Adrenal gland (tissue), 12 donors: Measurements from ENCODE around the gene SP110. TPM values are rescaled to one million over a fixed set of nuclear protein-coding genes. Genes with fewer than 3 reads are reported as not detected.

ENCODE experiments used
- DNase-seq, 7 donors: peaks; one replicate each; pipeline ENCODE4 v3.0.0-alpha.2; 2019 to 2020
- H3K27ac ChIP-seq, 5 donors: fragments of 200-600 bp; sonication (generic) in 4 of 5; 1 replicate in 3 of 5; 2 replicates in 2 of 5; pipeline versions ENCODE4 v1.5.1 to v1.8.0; 2016 to 2020; ENCODE audit warnings: mild to moderate bottlenecking in 1 of 5
- H3K27me3 ChIP-seq: fragments of 200-600 bp; 2 replicates; pipeline ENCODE4 v1.8.0; 2021
- H3K36me3 ChIP-seq, 2 donors: fragments of 200-600 bp; replicated peaks in 1 of 2; 1 replicate in 1 of 2; 2 replicates in 1 of 2; pipeline versions ENCODE4 v1.5.1 to v1.8.0; 2018 to 2022
- H3K4me1 ChIP-seq, 2 donors: fragments of 200-600 bp; replicated peaks in 1 of 2; 1 replicate in 1 of 2; 2 replicates in 1 of 2; pipeline versions ENCODE4 v1.5.1 to v1.8.0; 2018 to 2021
- H3K4me3 ChIP-seq, 4 donors: fragments of 200-600 bp; sonication (generic) in 3 of 4; one replicate each; pipeline ENCODE4 v1.5.1; 2016 to 2018
- H3K9me3 ChIP-seq, 3 donors: fragments of 200-600 bp; sonication (generic) in 1 of 3; replicated peaks in 1 of 3; 1 replicate in 2 of 3; 2 replicates in 1 of 3; pipeline versions ENCODE4 v1.5.1 to v1.8.0; 2016 to 2021
- CTCF ChIP-seq, 6 experiments: fragments of 450-650 bp in 4 of 6; fragments of 200-600 bp in 2 of 6; sonication (generic) in 1 of 6; IDR thresholded peaks; 1 replicate in 5 of 6; 2 replicates in 1 of 6; pipeline versions ENCODE4 v1.5.1 to v1.8.0; 2016 to 2021; ENCODE audit warnings: antibody characterized with exemption in 6 of 6, mild to moderate bottlenecking in 2 of 6, moderate library complexity in 1 of 6
- POLR2A ChIP-seq, 2 donors: fragments of 450-650 bp; IDR thresholded peaks; one replicate each; pipeline ENCODE4 v1.6.1; 2017; ENCODE audit warnings: antibody characterized with exemption in 2 of 2, mild to moderate bottlenecking in 2 of 2, moderate library complexity in 1 of 2
- WGBS, 4 donors: extraction: QIAGEN DNeasy Blood & Tissue Kit in 2 of 4; methylation state at CpG; one replicate each; pipeline versions ENCODE4 v1.1.5 to v1.1.7; 2013 to 2017; 5-methylcytosine and 5-hydroxymethylcytosine counted together
- intact Hi-C, 2 donors: fragments of 100-400 bp; cut with DNase I; formaldehyde crosslinking; loops; one replicate each; pipeline versions ENCODE4 v1.14.1 to v1.15.0; 2022 to 2023
- polyA plus RNA-seq, 3 donors: library from polyadenylated mRNA; stranded (reverse); fragments of 200-250 nt in 2 of 3; fragments of 350-450 nt in 1 of 3; fragmentation: Illumina TruSeq in 1 of 3; extraction: RNeasy Lipid Tissue Mini Kit (QIAGEN cat#74804) in 1 of 3; gene quantifications; one replicate each; pipeline ENCODE4 v1.2.3, GENCODE V29; 2013 to 2014
- total RNA-seq, 9 donors: library from RNA; depleted of rRNA in 4 of 9; stranded (reverse); fragments of >200 nt in 4 of 9; fragments of 120-200 nt in 1 of 9; fragmentation: NEBNext Ultra II Directional in 1 of 9; extraction: Animal tissue kit (Norgen Biotek cat#: 25700) in 1 of 9; gene quantifications; one replicate each; pipeline versions ENCODE4 v1.1.0 to v1.2.4, GENCODE V29; 2013 to 2023
- donor health status: healthy with polysubstance abuse.
- donor health status: Bipolar disorder and iron deficiency.
- donor health status: DM: yes; HTN: yes; CAD: no.
- donor health status: DM: no; HTN: no; CAD: no.
- donor health status: DM: no; HTN: no; CAD: no.
- donor health status: DM: yes; HTN: yes; CAD: no.

SP110 gene
- total and polyA plus RNA-seq, 12 donors = 7.8 to 37.9 (median 16.8) TPM

GRCh38 chr2:230134496-230135129 lies 85.2 kb downstream of the SP110 start:
- H3K9me3 ChIP-seq = no peaks in the 10 kb centered on the region
- H3K27me3 ChIP-seq = no peaks in the 10 kb centered on the region
- H3K27ac ChIP-seq = no peak overlapping the region
- 46 to 70% (median 52%) methylated on average over 1 of the region's 1 CpG for WGBS, 4 donors
- peak in 3 of 7 donors; percentile 28 to 48 (median 37) for DNase-seq
- H3K4me1 ChIP-seq = peaks cover 17% of the 10 kb centered on the region in 2 donors
- no peaks in the 10 kb centered on the region for H3K36me3 ChIP-seq
- H3K4me3 ChIP-seq = no peak overlapping the region
- no peak for TF ChIP-seq CTCF (IDR thresholded peaks at IDR 0.05)
- TF ChIP-seq POLR2A (IDR thresholded peaks at IDR 0.05) = no peak
- intact Hi-C loops = no loop called here

- intact Hi-C loops = no loop called here
Observed at GRCh38 chr2:230131366-230131765, 88.4 kb downstream of the SP110 start.

GRCh38 chr2:230130668-230131364 lies 89.0 kb downstream of the SP110 start:
- WGBS, 4 donors = 24 to 32% (median 27%) methylated on average over 11 of the region's 11 CpGs
- Histone ChIP-seq H3K36me3 (no peaks in the 10 kb centered on the region), H3K4me1 (peaks cover 24 to 42% of the 10 kb centered on the region in 2 donors), H3K4me3 (peak overlapping the region in 1 of 4 donors; percentile 1), H3K9me3 (no peaks in the 10 kb centered on the region), H3K27me3 (no peaks in the 10 kb centered on the region), H3K27ac (peak overlapping the region; percentile 65 to 95 (median 85))
- DNase-seq = peak; percentile 80 to 97 (median 96)
- TF ChIP-seq CTCF (IDR thresholded peaks at IDR 0.05) (no peak), POLR2A (IDR thresholded peaks at IDR 0.05) (peak; percentile 12 to 67)
- intact Hi-C loops = no loop called here

More at GRCh38 chr2:230131366-230131765, 88.4 kb downstream of the SP110 start:
- Histone ChIP-seq H3K27me3 (no peaks in the 10 kb centered on the region), H3K27ac (peak overlapping the region; percentile 65 to 95 (median 85)), H3K4me1 (peaks cover 24 to 42% of the 10 kb centered on the region in 2 donors), H3K4me3 (no peak overlapping the region), H3K36me3 (no peaks in the 10 kb centered on the region), H3K9me3 (no peaks in the 10 kb centered on the region)
- DNase-seq = peak in 6 of 7 donors; percentile 21 to 62 (median 42)
- 10 to 47% (median 38%) methylated on average over 4 of the region's 4 CpGs for WGBS, 4 donors
- no peak for TF ChIP-seq CTCF (IDR thresholded peaks at IDR 0.05)
- TF ChIP-seq POLR2A (IDR thresholded peaks at IDR 0.05) = no peak

GRCh38 chr2:230129343-230129742 lies 90.4 kb downstream of the SP110 start:
- peak overlapping the region in 4 of 5 donors; percentile 63 to 95 (median 86) for H3K27ac ChIP-seq
- intact Hi-C loops = no loop called here
- TF ChIP-seq CTCF (IDR thresholded peaks at IDR 0.05) (no peak), POLR2A (IDR thresholded peaks at IDR 0.05) (no peak)
- no peaks in the 10 kb centered on the region for H3K9me3 ChIP-seq
- H3K4me3 ChIP-seq = peak overlapping the region in 1 of 4 donors; percentile 9
- no peaks in the 10 kb centered on the region for H3K36me3 ChIP-seq
- peaks cover 24 to 38% of the 10 kb centered on the region in 2 donors for H3K4me1 ChIP-seq
- no peaks in the 10 kb centered on the region for H3K27me3 ChIP-seq
- DNase-seq = no peak
- WGBS, 4 donors = 60 to 91% (median 81%) methylated on average over 1 of the region's 1 CpG
